Liver (tissue), 9 donors: ENCODE measurements around the gene VPS72. TPM values are rescaled to one million over a fixed set of nuclear protein-coding genes. Genes with fewer than 3 reads are reported as not detected.

ENCODE experiments used
- DNase-seq: peaks from one replicate; pipeline ENCODE4 v3.0.0-alpha.2; 2017; ENCODE audit warnings: low spot score
- H3K27ac ChIP-seq, 2 donors: one replicate each; pipeline ENCODE4 v1.7.0; 2013; ENCODE audit warnings: inconsistent platforms in 2 of 2, low read length in 2 of 2, control low read depth in 1 of 2, low read depth in 1 of 2, mild to moderate bottlenecking in 1 of 2
- H3K27me3 ChIP-seq, 4 donors: one replicate each; pipeline versions ENCODE4 v1.6.1 to v1.7.0; 2013; ENCODE audit warnings: low read length in 3 of 4, inconsistent platforms in 1 of 4, mild to moderate bottlenecking in 1 of 4, moderate library complexity in 1 of 4; ENCODE audit not compliant: control insufficient read depth in 4 of 4, insufficient read depth in 4 of 4
- H3K36me3 ChIP-seq, 4 donors: one replicate each; pipeline versions ENCODE4 v1.6.1 to v1.7.0; 2013; ENCODE audit warnings: low read length in 3 of 4, mild to moderate bottlenecking in 3 of 4, low read depth in 1 of 4, moderate library complexity in 1 of 4; ENCODE audit not compliant: control insufficient read depth in 4 of 4, insufficient read depth in 3 of 4
- H3K4me1 ChIP-seq, 4 donors: one replicate each; pipeline versions ENCODE4 v1.6.1 to v1.7.0; 2013; ENCODE audit warnings: low read length in 3 of 4, mild to moderate bottlenecking in 3 of 4, moderate library complexity in 1 of 4; ENCODE audit not compliant: control insufficient read depth in 4 of 4, insufficient read depth in 4 of 4
- H3K4me3 ChIP-seq, 3 donors: one replicate each; pipeline versions ENCODE4 v1.6.1 to v1.7.0; 2013; ENCODE audit warnings: low read length in 3 of 3, control low read depth in 1 of 3, low read depth in 1 of 3, mild to moderate bottlenecking in 1 of 3
- H3K9ac ChIP-seq, 2 donors: one replicate each; pipeline ENCODE4 v1.7.0; 2013; ENCODE audit warnings: low read length in 2 of 2, mild to moderate bottlenecking in 2 of 2, moderate library complexity in 2 of 2, control low read depth in 1 of 2, low read depth in 1 of 2
- H3K9me3 ChIP-seq, 4 donors: one replicate each; pipeline versions ENCODE4 v1.6.1 to v1.7.0; 2013; ENCODE audit warnings: low read length in 3 of 4; ENCODE audit not compliant: control insufficient read depth in 4 of 4
- EGR1 ChIP-seq, 2 donors: IDR thresholded peaks; 2 replicates each; pipeline ENCODE4 v1.6.1; 2016 to 2018; ENCODE audit warnings: antibody characterized with exemption in 2 of 2, low read depth in 2 of 2
- FOXA2 ChIP-seq: IDR thresholded peaks from 2 replicates; pipeline ENCODE4 v1.6.1; 2016; ENCODE audit warnings: antibody characterized with exemption
- GABPA ChIP-seq, 2 donors: IDR thresholded peaks in 1 of 2; conservative IDR thresholded peaks in 1 of 2; 2 replicates each; pipeline ENCODE4 v1.6.1; 2016; ENCODE audit warnings: antibody characterized with exemption in 2 of 2, mild to moderate bottlenecking in 1 of 2, moderate library complexity in 1 of 2
- HNF4G ChIP-seq: IDR thresholded peaks from 2 replicates; pipeline ENCODE4 v1.6.1; 2016; ENCODE audit warnings: antibody characterized with exemption
- JUND ChIP-seq, 2 donors: IDR thresholded peaks; 2 replicates each; pipeline ENCODE4 v1.6.1; 2016; ENCODE audit warnings: antibody characterized with exemption in 2 of 2
- NR2F2 ChIP-seq: IDR thresholded peaks from 2 replicates; pipeline ENCODE4 v1.6.1; 2016; ENCODE audit warnings: antibody characterized with exemption
- RAD21 ChIP-seq, 2 donors: IDR thresholded peaks; 2 replicates each; pipeline ENCODE4 v1.6.1; 2016; ENCODE audit warnings: antibody characterized with exemption in 2 of 2, mild to moderate bottlenecking in 2 of 2
- SP1 ChIP-seq: IDR thresholded peaks from 2 replicates; pipeline ENCODE4 v1.6.1; 2018; ENCODE audit warnings: antibody characterized with exemption, mild to moderate bottlenecking
- TAF1 ChIP-seq: conservative IDR thresholded peaks from 2 replicates; pipeline ENCODE4 v1.6.1; 2016; ENCODE audit warnings: antibody characterized with exemption, mild to moderate bottlenecking
- YY1 ChIP-seq: IDR thresholded peaks from 2 replicates; pipeline ENCODE4 v1.6.1; 2016; ENCODE audit warnings: antibody characterized with exemption, mild to moderate bottlenecking
- WGBS: extraction: QIAGEN DNeasy Blood & Tissue Kit; methylation state at CpG from one replicate; pipeline ENCODE4 v1.1.7; 2013; 5-methylcytosine and 5-hydroxymethylcytosine counted together
- polyA plus RNA-seq, 2 donors: library from polyadenylated mRNA; stranded (reverse) in 1 of 2; unstranded in 1 of 2; fragments of 200-250 nt in 1 of 2; fragments of >200 nt in 1 of 2; fragmentation: Nextera tagmentation in 1 of 2; extraction: Ambion mirVana in 1 of 2; gene quantifications; one replicate each; pipeline versions ENCODE4 v1.2.1 to v1.2.3, GENCODE V29; 2013 to 2015
- total RNA-seq, 2 donors: library from RNA; depleted of rRNA; stranded (reverse); fragments of >200 nt; gene quantifications; one replicate each; pipeline ENCODE4 v1.2.3, GENCODE V29; 2014
- TF ChIP-seq, protein P1 (sequence below): IDR thresholded peaks from 2 replicates; pipeline ENCODE4 v1.6.1; 2016; ENCODE audit warnings: antibody characterized with exemption
- TF ChIP-seq, protein P2 (sequence below): IDR thresholded peaks from 2 replicates; pipeline ENCODE4 v1.6.1; 2016; ENCODE audit warnings: antibody characterized with exemption
- TF ChIP-seq, protein P3 (sequence below): IDR thresholded peaks from 2 replicates; pipeline ENCODE4 v1.6.1; 2016; ENCODE audit warnings: antibody characterized with exemption
- donor health status: healthy.
- donor health status: healthy.
- donor health status: healthy.
- donor health status: healthy.
- donor health status: healthy.

The VPS72 gene
- total and polyA plus RNA-seq, 4 donors, result 10.7 to 16.0 (median 11.9) TPM

DNA sequence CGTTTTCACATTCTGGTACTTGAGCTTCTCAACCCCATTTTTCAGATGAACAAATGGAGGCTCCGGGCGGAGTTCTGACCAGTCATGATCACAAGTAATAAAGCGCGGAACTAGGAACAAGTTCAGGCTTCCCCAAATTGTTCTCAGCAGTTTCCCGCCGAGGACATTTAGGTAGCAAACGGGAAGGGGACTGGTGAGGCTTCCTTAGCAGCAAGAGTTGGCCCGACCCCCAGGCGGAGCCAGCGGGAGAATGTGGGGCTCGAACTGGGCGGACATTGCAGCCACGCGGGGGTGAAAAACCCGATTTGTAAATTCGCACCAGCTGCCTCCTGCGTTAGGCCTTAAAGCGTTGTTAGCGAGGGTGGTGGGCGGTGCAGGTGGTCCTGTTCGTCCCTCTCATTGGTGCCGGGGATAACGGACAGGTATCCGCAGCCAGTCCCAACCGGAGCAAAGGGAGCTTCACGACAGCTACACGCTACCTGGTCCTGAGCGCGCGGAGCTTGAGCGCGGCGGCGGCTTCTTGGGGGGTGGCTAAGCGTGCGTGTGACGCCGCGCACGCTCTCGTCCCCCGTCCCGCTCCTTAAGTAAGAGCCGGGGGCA is 58.9 kb downstream of the VPS72 start:
- Histone ChIP-seq H3K4me1 (no peaks in the 10 kb centered on the region), H3K27me3 (no peaks in the 10 kb centered on the region), H3K36me3 (peaks cover 0 to 2% (median 1%) of the 10 kb centered on the region in 4 donors), H3K27ac (no peak overlapping the region), H3K9me3 (no peaks in the 10 kb centered on the region), H3K9ac (peak overlapping the region; percentile 11 to 70), H3K4me3 (peak overlapping the region in 1 of 3 donors; percentile 31)
- 18% methylated on average over 45 of the region's 45 CpGs for WGBS
- DNase-seq, result peak; percentile 82
- TF ChIP-seq SP1 (peak; percentile 57), TAF1 (no peak)

DNA sequence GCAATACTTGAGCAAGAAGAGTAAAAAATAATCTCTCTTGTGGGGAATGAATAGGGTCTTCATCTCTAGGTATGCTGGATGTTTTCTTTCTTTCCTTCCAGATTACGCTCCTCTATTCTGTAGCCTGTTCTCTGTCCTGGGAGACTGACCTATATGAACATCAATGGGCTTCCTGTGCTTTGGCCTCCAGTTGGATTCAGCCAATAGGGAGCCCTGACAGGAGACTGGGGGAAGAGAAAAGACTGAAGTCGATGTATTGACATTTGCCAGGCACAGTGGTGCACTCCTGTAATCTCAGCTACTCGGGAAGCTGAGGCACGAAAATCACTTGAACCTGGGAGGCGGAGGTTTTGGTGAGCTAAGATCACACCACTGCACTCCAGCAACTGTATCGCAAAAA is 61.2 kb downstream of the VPS72 start:
- no peaks in the 10 kb centered on the region for H3K4me1 ChIP-seq
- DNase-seq, result no peak
- no peak overlapping the region for H3K4me3 ChIP-seq
- H3K27ac ChIP-seq, result no peak overlapping the region
- H3K27me3 ChIP-seq, result no peaks in the 10 kb centered on the region
- no peaks in the 10 kb centered on the region for H3K36me3 ChIP-seq
- TF ChIP-seq, protein P1, sequence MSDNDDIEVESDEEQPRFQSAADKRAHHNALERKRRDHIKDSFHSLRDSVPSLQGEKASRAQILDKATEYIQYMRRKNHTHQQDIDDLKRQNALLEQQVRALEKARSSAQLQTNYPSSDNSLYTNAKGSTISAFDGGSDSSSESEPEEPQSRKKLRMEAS, result no peak
- TF ChIP-seq HNF4G, result no peak
- TF ChIP-seq FOXA2, result no peak
- TF ChIP-seq EGR1 (IDR thresholded peaks at IDR 0.05; ENCODE audit: low read depth in 2 of 2), result no peak
- TF ChIP-seq JUND (IDR thresholded peaks at IDR 0.05), result no peak
- TF ChIP-seq, protein P2, sequence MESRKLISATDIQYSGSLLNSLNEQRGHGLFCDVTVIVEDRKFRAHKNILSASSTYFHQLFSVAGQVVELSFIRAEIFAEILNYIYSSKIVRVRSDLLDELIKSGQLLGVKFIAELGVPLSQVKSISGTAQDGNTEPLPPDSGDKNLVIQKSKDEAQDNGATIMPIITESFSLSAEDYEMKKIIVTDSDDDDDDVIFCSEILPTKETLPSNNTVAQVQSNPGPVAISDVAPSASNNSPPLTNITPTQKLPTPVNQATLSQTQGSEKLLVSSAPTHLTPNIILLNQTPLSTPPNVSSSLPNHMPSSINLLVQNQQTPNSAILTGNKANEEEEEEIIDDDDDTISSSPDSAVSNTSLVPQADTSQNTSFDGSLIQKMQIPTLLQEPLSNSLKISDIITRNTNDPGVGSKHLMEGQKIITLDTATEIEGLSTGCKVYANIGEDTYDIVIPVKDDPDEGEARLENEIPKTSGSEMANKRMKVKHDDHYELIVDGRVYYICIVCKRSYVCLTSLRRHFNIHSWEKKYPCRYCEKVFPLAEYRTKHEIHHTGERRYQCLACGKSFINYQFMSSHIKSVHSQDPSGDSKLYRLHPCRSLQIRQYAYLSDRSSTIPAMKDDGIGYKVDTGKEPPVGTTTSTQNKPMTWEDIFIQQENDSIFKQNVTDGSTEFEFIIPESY, result no peak
- no peak for TF ChIP-seq NR2F2
- no peak for TF ChIP-seq RAD21 (IDR thresholded peaks at IDR 0.05)
- no peak for TF ChIP-seq SP1
- no peak for TF ChIP-seq GABPA (IDR thresholded peaks at IDR 0.05 in 1 of 2, conservative IDR thresholded peaks at IDR 0.05 in 1 of 2)
- TF ChIP-seq YY1, result no peak
- TF ChIP-seq, protein P3, sequence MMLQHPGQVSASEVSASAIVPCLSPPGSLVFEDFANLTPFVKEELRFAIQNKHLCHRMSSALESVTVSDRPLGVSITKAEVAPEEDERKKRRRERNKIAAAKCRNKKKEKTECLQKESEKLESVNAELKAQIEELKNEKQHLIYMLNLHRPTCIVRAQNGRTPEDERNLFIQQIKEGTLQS, result no peak
- H3K9me3 ChIP-seq, result no peaks in the 10 kb centered on the region
- 85% methylated on average over 6 of the region's 6 CpGs for WGBS
- no peak overlapping the region for H3K9ac ChIP-seq

Other genes with a start within 250 kb of the VPS72 start
- 100 to 1,000 TPM; 212 to 346 TPM for gene CERS2, start 215.4 kb downstream of the VPS72 start, total RNA-seq
- gene CERS2, start 215.4 kb downstream of the VPS72 start, polyA plus RNA-seq, result 100 to 1,000 TPM; 215 to 340 TPM
- 10 to 100 TPM; 15.8 to 18.2 TPM for gene ANXA9, start 207.9 kb downstream of the VPS72 start, total RNA-seq
- gene ANXA9, start 207.9 kb downstream of the VPS72 start, polyA plus RNA-seq, result 10 to 100 TPM in 1 of 2 donors, 1 to 10 TPM in 1; 7.5 to 24.0 TPM
- 10 to 100 TPM in 1 of 2 donors, 1 to 10 TPM in 1; 9.8 to 21.3 TPM for gene MINDY1, start 183.3 kb downstream of the VPS72 start, total RNA-seq
- 1 to 10 TPM; 7.3 to 8.3 TPM for gene MINDY1, start 183.3 kb downstream of the VPS72 start, polyA plus RNA-seq
- 1 to 10 TPM; 6.1 to 9.0 TPM for gene PRUNE1, start 181.7 kb downstream of the VPS72 start, total RNA-seq
- gene PRUNE1, start 181.7 kb downstream of the VPS72 start, polyA plus RNA-seq, result 10 to 100 TPM in 1 of 2 donors, 1 to 10 TPM in 1; 9.9 to 10.6 TPM
- under 1 TPM; 0.09 to 0.84 TPM for gene BNIPL, start 153.6 kb downstream of the VPS72 start, total RNA-seq
- under 1 TPM; 0.13 to 0.15 TPM for gene BNIPL, start 153.6 kb downstream of the VPS72 start, polyA plus RNA-seq
- 1 to 10 TPM; 1.5 to 2.2 TPM for gene C1orf56, start 142.4 kb downstream of the VPS72 start, total RNA-seq
- 10 to 100 TPM in 1 of 2 donors, 1 to 10 TPM in 1; 4.3 to 11.2 TPM for gene C1orf56, start 142.4 kb downstream of the VPS72 start, polyA plus RNA-seq
- 10 to 100 TPM; 16.7 to 28.1 TPM for gene CDC42SE1, start 130.6 kb downstream of the VPS72 start, total RNA-seq
- 10 to 100 TPM in 1 of 2 donors, 1 to 10 TPM in 1; 9.5 to 16.7 TPM for gene CDC42SE1, start 130.6 kb downstream of the VPS72 start, polyA plus RNA-seq
- under 1 TPM; 0.17 to 0.23 TPM for gene MLLT11, start 129.8 kb downstream of the VPS72 start, total RNA-seq
- under 1 TPM; 0.31 to 0.64 TPM for gene MLLT11, start 129.8 kb downstream of the VPS72 start, polyA plus RNA-seq
- gene GABPB2, start 119.4 kb downstream of the VPS72 start, total RNA-seq, result 10 to 100 TPM in 1 of 2 donors, 1 to 10 TPM in 1; 7.3 to 13.3 TPM
- 1 to 10 TPM in 1 of 2 donors, under 1 TPM in 1; 0.94 to 1.6 TPM for gene GABPB2, start 119.4 kb downstream of the VPS72 start, polyA plus RNA-seq
- 1 to 10 TPM; 1.4 to 1.5 TPM for gene SEMA6C, start 43.6 kb downstream of the VPS72 start, total RNA-seq
- gene SEMA6C, start 43.6 kb downstream of the VPS72 start, polyA plus RNA-seq, result 1 to 10 TPM; 1.4 TPM
- 1 to 10 TPM; 4.4 to 8.7 TPM for gene TNFAIP8L2, start 33.5 kb downstream of the VPS72 start, total RNA-seq
- 1 to 10 TPM; 2.9 to 3.8 TPM for gene TNFAIP8L2, start 33.5 kb downstream of the VPS72 start, polyA plus RNA-seq
- gene LYSMD1, start 24.3 kb downstream of the VPS72 start, total RNA-seq, result 1 to 10 TPM; 2.8 to 4.4 TPM
- gene LYSMD1, start 24.3 kb downstream of the VPS72 start, polyA plus RNA-seq, result 1 to 10 TPM; 3.5 to 5.3 TPM
- 10 to 100 TPM in 1 of 2 donors, 1 to 10 TPM in 1; 4.8 to 11.3 TPM for gene SCNM1, start 24.1 kb downstream of the VPS72 start, total RNA-seq
- gene SCNM1, start 24.1 kb downstream of the VPS72 start, polyA plus RNA-seq, result 10 to 100 TPM in 1 of 2 donors, 1 to 10 TPM in 1; 9.7 to 14.3 TPM
- not detected for gene TMOD4, start 14.2 kb downstream of the VPS72 start, total RNA-seq
- not detected for gene TMOD4, start 14.2 kb downstream of the VPS72 start, polyA plus RNA-seq
- 10 to 100 TPM; 16.7 to 32.0 TPM for gene PIP5K1A, start 8.4 kb upstream of the VPS72 start, total RNA-seq
- gene PIP5K1A, start 8.4 kb upstream of the VPS72 start, polyA plus RNA-seq, result 10 to 100 TPM in 1 of 2 donors, 1 to 10 TPM in 1; 4.0 to 10.4 TPM
- 10 to 100 TPM; 77.7 to 86.3 TPM for gene PSMD4, start 64.5 kb upstream of the VPS72 start, total RNA-seq
- 100 to 1,000 TPM in 1 of 2 donors, 10 to 100 TPM in 1; 87.7 to 108 TPM for gene PSMD4, start 64.5 kb upstream of the VPS72 start, polyA plus RNA-seq
- 1 to 10 TPM; 9.3 to 9.7 TPM for gene ZNF687, start 92.1 kb upstream of the VPS72 start, total RNA-seq
- 1 to 10 TPM; 2.7 to 6.4 TPM for gene ZNF687, start 92.1 kb upstream of the VPS72 start, polyA plus RNA-seq
- gene PI4KB, start 137.2 kb upstream of the VPS72 start, total RNA-seq, result 10 to 100 TPM; 24.2 to 27.1 TPM
- 10 to 100 TPM; 14.2 to 14.3 TPM for gene PI4KB, start 137.2 kb upstream of the VPS72 start, polyA plus RNA-seq
- 10 to 100 TPM; 15.6 to 17.5 TPM for gene RFX5, start 157.1 kb upstream of the VPS72 start, total RNA-seq
- 1 to 10 TPM; 5.2 to 6.5 TPM for gene RFX5, start 157.1 kb upstream of the VPS72 start, polyA plus RNA-seq
- gene SELENBP1, start 182.5 kb upstream of the VPS72 start, total RNA-seq, result 100 to 1,000 TPM; 152 to 387 TPM
- gene SELENBP1, start 182.5 kb upstream of the VPS72 start, polyA plus RNA-seq, result 100 to 1,000 TPM; 141 to 209 TPM
- gene PSMB4, start 209.4 kb upstream of the VPS72 start, total RNA-seq, result 100 to 1,000 TPM; 130 to 212 TPM
- gene PSMB4, start 209.4 kb upstream of the VPS72 start, polyA plus RNA-seq, result 100 to 1,000 TPM; 191 to 228 TPM